GM19240 (cell line): ENCODE measurements around the gene TRMT1.
A peak's percentile ranks its signal among the peaks of the same experiment; 100 is the strongest.

Source experiments
- DNase-seq: peaks from one replicate; pipeline ENCODE4 v3.0.0; 2011; ENCODE audit warnings: low spot score; ENCODE audit not compliant: insufficient read length

TRMT1 gene

GRCh38 chr19:13102666-13103580, 13.6 kb downstream of the TRMT1 start, which contains the start of gene LYL1:
LYL1 (minus strand) TSS chr19:13102858; CDS start chr19:13101171, 1,687 bp downstream.
- no peak for DNase-seq

DNA sequence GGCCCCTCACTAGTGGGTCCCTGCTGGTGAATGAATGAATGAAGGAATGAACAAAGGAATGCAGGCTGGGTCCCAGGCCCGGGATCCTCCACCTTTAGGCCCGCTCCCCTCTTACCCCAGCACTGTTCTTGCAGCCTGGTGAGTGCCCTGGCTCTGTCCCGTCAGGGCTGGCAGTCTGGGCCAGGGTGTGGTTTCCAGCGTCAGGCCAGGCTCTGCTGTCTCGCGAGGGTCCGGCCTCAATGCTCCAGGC, 14.2 kb downstream of the TRMT1 start:
- DNase-seq: no peak

DNA sequence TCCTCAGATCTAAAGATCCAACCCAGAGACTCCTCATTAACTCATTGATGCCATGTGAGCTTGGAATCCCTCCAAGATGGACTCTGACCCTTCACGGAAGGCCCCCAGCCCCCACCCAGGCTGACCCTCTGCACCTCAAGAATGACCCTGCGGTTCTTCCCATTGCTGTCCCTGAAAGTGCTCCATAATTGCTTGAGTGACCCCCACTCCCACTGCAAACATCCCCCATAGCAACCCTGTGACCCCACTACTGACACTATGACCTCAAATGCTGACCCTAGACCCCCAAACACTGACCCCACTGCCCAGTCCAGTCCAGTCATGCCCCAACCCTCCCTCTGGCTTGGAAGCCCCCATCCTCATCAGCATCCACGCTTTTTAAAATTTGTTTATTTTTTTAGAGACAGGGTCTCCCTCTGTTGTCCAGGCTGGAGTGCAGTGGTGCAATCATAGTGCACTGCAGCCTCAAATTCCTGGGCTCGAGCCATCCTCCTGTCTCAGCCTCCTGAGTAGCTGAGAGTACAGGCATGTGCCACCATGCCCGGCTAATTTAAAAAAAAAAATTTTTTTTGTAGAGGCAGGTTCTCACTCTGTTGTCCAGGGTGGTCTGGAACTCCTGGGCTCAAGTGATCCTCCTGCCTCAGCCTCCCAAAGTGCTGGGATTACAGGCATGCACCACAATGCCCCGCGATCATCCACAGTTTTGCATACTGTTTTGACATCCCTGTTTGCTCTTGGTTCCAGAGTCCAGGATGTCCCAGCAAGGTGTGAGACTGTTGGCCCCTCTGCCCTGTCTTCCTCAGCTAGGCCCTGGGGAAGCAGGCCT, 14.7 kb downstream of the TRMT1 start:
- no peak for DNase-seq

GRCh38 chr19:13100841-13101589, 15.5 kb downstream of the TRMT1 start:
- no peak for DNase-seq

- no peak for DNase-seq
Measured at GRCh38 chr19:13100031-13100588, 16.4 kb downstream of the TRMT1 start.

DNA sequence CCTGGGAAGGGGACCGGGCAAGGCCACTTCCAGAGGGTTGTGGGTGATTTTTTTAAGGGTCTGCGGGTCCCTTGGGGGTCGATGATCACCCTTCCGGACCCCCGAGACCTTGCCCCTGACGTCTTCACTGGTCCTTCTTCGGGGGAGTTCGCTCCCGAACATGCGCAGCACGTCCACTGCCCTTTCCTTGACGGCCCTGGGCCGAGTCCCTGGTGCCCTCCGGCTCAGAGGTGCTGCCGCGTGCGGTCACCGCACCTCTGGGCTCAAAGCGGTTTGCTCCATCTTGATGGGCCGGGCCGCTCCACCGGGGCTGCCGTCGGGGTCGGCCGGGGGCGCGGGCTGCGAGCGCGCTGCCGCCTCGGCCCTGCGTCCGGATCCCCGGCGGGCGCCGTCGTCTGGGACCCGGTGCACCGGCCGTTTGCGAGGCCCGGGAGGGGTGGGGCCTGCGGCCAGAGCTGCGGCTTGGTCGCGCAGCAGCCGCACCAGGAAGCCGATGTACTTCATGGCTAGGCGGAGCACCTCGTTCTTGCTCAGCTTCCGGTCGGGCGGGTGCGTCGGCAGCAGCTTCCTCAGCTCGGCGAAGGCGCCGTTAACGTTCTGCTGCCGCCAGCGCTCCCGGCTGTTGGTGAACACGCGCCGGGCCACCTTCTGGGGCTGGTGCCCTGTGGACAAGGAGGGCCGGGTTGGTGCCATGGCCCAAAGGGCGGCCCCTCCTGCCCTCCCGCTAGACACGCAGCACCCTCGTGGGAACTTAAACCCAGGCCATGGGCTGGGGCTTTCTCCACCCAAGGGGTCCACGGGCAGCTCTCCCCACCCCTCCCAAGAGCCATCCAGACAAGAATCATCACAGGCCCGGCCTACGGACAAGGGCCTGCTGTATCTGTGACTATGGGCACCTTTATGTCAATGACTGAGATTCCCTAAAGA, 17.2 kb downstream of the TRMT1 start:
- no peak for DNase-seq

DNA sequence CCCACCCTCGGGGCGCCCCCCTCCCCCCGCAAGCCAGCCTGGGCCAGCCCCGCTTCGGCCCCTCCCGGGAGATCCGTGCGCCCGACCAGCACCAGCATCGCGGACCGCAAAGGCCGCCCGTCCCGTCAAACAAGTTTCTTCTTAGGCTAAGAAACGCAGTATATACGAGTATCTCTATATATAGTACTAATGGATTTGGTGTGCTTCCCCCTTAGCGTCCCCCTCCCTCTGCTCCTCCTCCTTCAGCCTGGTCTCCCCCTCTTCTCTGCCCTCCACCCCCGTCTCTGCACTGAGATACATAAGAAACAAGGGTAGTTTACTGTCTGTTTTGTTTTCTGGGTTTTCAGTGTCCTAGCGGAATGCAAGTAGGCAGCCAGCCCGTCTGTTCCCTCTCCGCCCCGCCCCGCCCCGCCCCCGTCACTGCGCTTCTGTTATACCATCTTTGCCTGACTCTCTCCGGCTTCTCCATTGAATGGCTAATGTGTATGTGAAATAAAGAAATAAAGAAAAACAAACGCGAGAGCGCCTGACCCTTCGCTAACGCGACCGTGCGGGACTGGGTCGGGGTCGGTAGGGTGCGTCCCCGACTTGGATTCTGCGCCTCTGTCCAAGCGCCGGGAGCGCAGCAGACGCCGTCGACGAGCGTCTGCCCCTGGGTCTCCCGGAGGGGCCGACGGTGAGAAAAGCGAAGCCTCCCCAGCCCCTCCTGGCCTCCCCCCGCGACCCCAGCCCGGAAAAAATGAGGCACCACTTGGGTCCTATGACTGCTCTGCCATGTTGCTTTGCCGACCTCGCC, 18.1 kb downstream of the TRMT1 start:
- no peak for DNase-seq

DNA sequence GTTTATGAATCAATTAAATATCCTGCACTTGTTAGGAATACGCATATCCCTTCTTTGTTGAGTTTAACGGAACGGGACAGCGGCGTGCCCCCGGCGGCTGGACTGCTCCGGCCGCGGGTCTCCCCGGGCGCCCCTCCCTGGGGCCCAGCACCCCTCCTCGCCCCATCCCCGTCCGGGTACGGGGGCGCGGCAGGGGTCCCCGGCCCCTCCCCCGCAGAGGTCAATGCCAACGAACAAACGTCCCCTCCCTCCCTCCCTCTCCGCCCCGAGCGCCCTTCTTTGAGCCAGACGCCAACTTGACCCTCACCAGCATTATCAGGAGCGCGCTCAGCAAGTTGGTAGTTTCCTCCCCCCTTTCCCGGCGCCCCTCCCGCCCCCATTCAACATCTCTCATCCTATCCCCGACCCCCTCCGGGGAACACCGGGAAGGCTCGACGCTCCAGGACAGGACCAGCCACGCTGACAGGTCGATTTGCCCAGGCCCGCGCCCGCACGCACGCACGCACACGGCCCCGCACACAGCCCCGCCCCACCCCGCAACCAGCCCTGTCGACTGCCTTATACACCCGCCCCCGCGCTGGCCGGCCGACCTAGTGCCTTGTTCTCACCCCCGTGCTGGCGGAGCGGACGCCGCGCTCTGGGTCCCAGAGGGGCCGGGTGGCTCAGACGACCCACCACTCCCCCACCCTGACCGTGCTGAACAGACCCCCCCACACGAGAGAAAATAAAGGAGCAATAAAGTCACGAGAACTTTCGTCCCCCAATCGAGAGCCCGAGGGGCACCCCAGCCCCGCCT, 18.9 kb downstream of the TRMT1 start:
- no peak for DNase-seq

DNA sequence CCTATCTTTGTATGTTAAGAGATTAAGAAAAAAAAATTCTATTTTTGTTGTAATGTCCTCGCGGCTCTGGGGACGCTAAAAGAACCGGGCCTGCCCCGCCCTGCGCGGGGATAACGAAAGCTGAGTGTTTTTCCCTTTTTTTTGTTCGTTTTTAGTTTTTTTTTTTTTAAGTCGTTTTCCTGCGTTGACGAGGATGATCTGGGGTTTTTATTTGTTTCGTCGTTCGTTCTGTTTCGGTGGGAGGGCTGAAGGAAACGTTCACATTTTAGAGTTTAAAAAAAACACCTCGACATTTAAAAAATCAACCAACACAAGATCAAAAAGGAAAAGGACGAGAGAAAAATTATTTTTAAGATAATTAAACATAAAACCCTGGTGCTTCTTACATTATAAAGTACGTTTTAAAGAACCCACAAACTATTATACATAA, 19.5 kb downstream of the TRMT1 start:
- no peak for DNase-seq

DNA sequence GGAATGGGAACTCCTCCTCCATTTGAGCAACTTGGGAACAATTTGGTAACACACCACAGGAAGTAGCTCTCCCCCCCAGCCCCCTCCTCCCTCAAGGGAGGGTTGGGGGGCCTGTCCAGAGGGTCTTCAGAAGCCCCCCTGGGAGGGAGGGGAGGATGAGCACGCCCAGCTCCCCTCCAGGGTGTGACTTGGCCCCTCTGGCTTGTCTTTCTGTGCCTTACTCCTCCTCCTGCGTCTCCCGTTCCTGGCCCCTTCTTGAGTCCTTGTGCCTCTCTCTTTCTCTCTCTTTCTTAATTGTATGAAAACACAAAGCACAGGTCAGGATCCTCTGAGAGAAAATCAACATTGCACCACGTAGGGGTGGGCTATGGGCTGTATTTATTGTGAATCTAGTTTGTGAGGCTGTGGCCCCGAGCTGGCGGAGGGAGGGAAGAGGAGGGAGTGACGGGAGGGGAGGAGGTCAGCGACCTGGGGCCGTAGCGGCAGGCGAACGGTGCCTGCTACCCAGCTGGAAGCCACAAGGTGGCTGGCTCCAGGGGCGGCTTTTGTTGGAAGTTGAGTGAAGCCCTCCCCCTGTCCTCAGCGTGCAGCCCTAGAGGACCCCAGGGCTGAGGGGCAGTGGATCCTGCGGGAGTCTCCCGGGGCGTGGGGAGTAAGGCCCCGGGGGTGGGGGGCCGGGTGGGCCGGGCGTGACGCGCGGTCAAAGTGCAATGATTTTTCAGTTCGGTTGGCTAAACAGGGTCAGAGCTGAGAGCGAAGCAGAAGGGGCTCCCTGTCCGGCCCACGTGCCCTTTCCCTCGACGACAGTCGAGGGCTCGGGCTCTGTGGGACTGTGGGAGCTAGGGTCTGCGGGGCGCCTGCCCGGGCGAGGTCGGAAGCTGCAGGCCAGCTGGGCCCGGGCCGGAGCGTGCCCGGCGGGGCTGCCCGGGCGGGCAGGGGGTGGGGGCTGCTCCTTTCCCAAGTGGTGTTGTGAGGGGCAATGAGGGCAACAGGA, 20.3 kb downstream of the TRMT1 start:
- DNase-seq: no peak

GRCh38 chr19:13095393-13095784, 21.2 kb downstream of the TRMT1 start:
- no peak for DNase-seq

DNA sequence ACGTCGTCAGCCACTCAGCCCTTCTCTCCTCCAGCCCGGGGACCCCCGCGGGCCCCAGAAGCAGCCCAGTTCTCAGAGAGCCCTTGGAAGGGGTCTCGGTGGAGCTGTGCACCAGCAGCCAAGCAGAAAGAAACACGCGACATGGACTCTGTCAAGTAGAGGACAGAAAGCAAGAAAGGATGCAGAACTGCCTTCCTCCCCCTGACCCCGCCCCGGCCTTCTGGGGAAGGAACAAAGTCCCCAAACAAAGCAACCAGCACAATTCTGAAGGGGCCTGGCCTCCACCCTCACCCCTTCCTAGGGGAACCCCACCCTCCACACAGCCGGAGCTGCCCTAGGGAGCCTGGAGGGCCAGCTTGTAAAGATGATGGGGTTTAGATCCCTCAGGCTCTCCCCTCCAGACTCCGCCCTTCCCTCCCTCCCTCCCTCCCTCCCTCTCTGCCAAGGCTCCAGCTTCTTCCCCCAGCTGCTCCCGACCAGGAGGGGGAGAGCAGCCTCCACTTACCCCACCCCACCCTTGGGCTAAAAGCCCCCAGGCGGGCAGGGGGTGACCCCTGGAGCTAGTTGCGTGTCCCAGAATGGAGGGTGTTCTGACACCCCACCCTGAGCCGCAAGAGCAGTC, 21.7 kb downstream of the TRMT1 start:
- no peak for DNase-seq

DNA sequence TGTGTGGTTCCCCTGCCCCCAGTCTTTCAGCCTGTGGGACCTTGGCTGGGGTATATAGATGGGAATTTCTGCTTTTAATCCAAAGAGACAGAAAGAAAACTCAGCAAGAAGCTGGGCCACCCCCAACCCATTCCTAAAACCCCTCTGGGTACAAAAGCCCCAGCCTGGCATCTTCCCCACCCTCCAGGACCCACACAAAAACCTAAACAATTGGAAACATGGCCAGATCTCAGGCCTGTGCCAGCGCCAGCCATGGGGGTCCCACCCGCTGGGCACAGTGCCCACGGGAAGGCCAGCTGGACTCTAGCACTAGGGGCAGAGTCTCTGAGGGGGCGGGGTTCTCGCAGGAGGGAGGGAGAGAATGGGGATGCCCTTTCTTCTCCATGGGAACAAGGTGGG, 22.4 kb downstream of the TRMT1 start:
- no peak for DNase-seq

- peak; percentile 99 for DNase-seq
Measured at GRCh38 chr19:13093407-13094105, 23.0 kb downstream of the TRMT1 start.

- DNase-seq: no peak
Measured at GRCh38 chr19:13092606-13093235, 23.8 kb downstream of the TRMT1 start.

DNA sequence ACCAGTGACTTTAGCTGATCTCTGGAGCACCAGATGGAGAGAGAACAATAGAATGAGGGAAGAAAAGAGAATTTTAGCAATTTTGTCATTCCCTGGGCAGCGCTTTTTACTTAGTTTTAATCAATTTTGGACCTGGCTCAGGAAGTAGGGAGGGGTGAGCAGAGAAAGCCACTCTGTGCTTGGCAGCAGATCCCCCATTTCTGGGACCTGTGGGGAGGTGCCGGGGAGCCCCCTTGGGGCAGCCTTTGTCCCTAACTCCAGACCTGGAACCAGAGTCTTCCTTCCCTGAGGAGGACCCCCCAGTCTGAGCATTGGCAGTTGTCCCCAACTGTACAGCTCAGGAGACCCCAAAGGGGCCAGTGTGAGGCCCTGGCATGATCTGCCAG, 24.4 kb downstream of the TRMT1 start:
- DNase-seq: no peak
